H1 (cell line): Measurements from ENCODE around the gene TXNDC15. TPM values are rescaled to one million over a fixed set of nuclear protein-coding genes. Genes with fewer than 3 reads are reported as not detected.

ENCODE experiments used
- CTCF ChIA-PET: fragments of 300-600 bp; sonication (Branson Sonifier 250); formaldehyde crosslinking; loops from one replicate; lab custom pipeline; 2021; ENCODE audit not compliant: partially characterized antibody; lab: Charles Lee
- POLR2A ChIA-PET: fragments of 300-600 bp; sonication (Branson Sonifier 250); formaldehyde crosslinking; loops from one replicate; lab custom pipeline; 2021; ENCODE audit warnings: inconsistent platforms; ENCODE audit not compliant: partially characterized antibody; lab: Charles Lee
- DNase-seq, 2 experiments: peaks; one replicate each; pipeline versions ENCODE4 v3.0.0 to v3.0.0-alpha.2; 2010 to 2022; ENCODE audit warnings: low spot score in 2 of 2, low read depth in 1 of 2, mixed read lengths in 1 of 2
- FAIRE-seq: peaks from 2 replicates; lab custom pipeline; 2011; peaks lifted over from hg19 to GRCh38; lab: Jason Lieb, UNC
- H2AFZ ChIP-seq: 2 replicates; pipeline ENCODE4 v1.8.1; 2012; ENCODE audit warnings: low read length, inconsistent platforms
- H2AK5ac ChIP-seq: 2 replicates; pipeline ENCODE4 v1.6.1; 2013; ENCODE audit warnings: low read depth, low read length
- H2BK120ac ChIP-seq: replicated peaks from 2 replicates; pipeline ENCODE3; 2013; ENCODE audit warnings: low read depth, low read length, inconsistent platforms
- H2BK12ac ChIP-seq: 2 replicates; pipeline ENCODE4 v1.6.1; 2013; ENCODE audit warnings: low read depth, low read length
- H2BK15ac ChIP-seq: 2 replicates; pipeline ENCODE4 v1.6.1; 2013; ENCODE audit warnings: low read length
- H2BK20ac ChIP-seq: 2 replicates; pipeline ENCODE4 v1.6.1; 2013; ENCODE audit warnings: low read length
- H2BK5ac ChIP-seq: 2 replicates; pipeline ENCODE4 v1.6.1; 2013; ENCODE audit warnings: low read depth, low read length
- H3K14ac ChIP-seq: 2 replicates; pipeline ENCODE4 v1.6.1; 2013; ENCODE audit warnings: inconsistent platforms; ENCODE audit not compliant: insufficient read length
- H3K18ac ChIP-seq: 2 replicates; pipeline ENCODE4 v1.6.1; 2013; ENCODE audit warnings: low read length; ENCODE audit errors: extremely low read depth
- H3K23ac ChIP-seq: 2 replicates; pipeline ENCODE4 v1.6.1; 2013; ENCODE audit warnings: inconsistent platforms; ENCODE audit not compliant: insufficient read length
- H3K23me2 ChIP-seq: 2 replicates; pipeline ENCODE4 v1.6.1; 2013; ENCODE audit warnings: low read depth, low read length
- H3K27ac ChIP-seq: 2 replicates; pipeline ENCODE4 v1.6.1; 2011; ENCODE audit warnings: low read depth, low read length, inconsistent platforms
- H3K27me3 ChIP-seq, 4 experiments: replicated peaks in 1 of 4; 1 replicate in 1 of 4; 2 replicates in 3 of 4; pipeline versions ENCODE4 v1.6.1 to v1.8.1; 2011 to 2013; ENCODE audit warnings: low read length in 3 of 4, mild to moderate bottlenecking in 3 of 4, inconsistent platforms in 2 of 4, mixed read lengths in 2 of 4, moderate library complexity in 1 of 4; ENCODE audit not compliant: control insufficient read depth in 3 of 4, insufficient read depth in 3 of 4; ENCODE audit errors: extremely low read depth in 1 of 4
- H3K36me3 ChIP-seq, 4 experiments: 2 replicates each; pipeline versions ENCODE4 v1.6.1 to v1.8.1; 2011 to 2013; ENCODE audit warnings: mild to moderate bottlenecking in 4 of 4, low read length in 3 of 4, moderate library complexity in 2 of 4, control low read depth in 1 of 4, inconsistent platforms in 1 of 4; ENCODE audit not compliant: insufficient read depth in 4 of 4, control insufficient read depth in 2 of 4
- H3K4ac ChIP-seq: replicated peaks from 2 replicates; pipeline ENCODE3; 2013; ENCODE audit warnings: low read length, low read depth, mixed read lengths, inconsistent platforms; ENCODE audit not compliant: insufficient read length
- H3K4me1 ChIP-seq, 4 experiments: replicated peaks in 1 of 4; 1 replicate in 1 of 4; 2 replicates in 3 of 4; pipeline versions ENCODE4 v1.6.1 to v1.8.1; 2011 to 2013; ENCODE audit warnings: low read length in 3 of 4, inconsistent platforms in 2 of 4, mixed read lengths in 1 of 4; ENCODE audit not compliant: insufficient read depth in 4 of 4, control insufficient read depth in 3 of 4
- H3K4me2 ChIP-seq, 2 experiments: 2 replicates each; pipeline versions ENCODE4 v1.6.1 to v1.8.1; 2011 to 2013; ENCODE audit warnings: low read depth in 2 of 2, low read length in 2 of 2, control low read depth in 1 of 2, inconsistent platforms in 1 of 2, mild to moderate bottlenecking in 1 of 2; ENCODE audit not compliant: insufficient read depth in 1 of 2
- H3K4me3 ChIP-seq, 4 experiments: fragments of 200-600, 300-600 bp in 1 of 4; sonication (generic), shearing (Covaris generic), sonication (Bioruptor Twin) in 1 of 4; 2 replicates each; pipeline versions ENCODE4 v1.5.1 to v1.8.1; 2011 to 2016; ENCODE audit warnings: low read length in 4 of 4, low read depth in 3 of 4, control low read depth in 2 of 4, inconsistent platforms in 2 of 4, mild to moderate bottlenecking in 2 of 4, mixed read lengths in 1 of 4, moderate library complexity in 1 of 4; ENCODE audit not compliant: insufficient read depth in 2 of 4; ENCODE audit errors: extremely low read depth in 1 of 4
- H3K56ac ChIP-seq: replicated peaks from 2 replicates; pipeline ENCODE3; 2013; ENCODE audit warnings: low read depth, mild to moderate bottlenecking, mixed read lengths, low read length, inconsistent platforms; ENCODE audit not compliant: insufficient read length
- H3K79me1 ChIP-seq: 2 replicates; pipeline ENCODE4 v1.6.1; 2013; ENCODE audit warnings: low read depth, low read length, control low read depth
- H3K79me2 ChIP-seq, 2 experiments: 2 replicates each; pipeline versions ENCODE4 v1.6.1 to v1.8.1; 2012 to 2013; ENCODE audit warnings: low read length in 2 of 2, mild to moderate bottlenecking in 2 of 2, inconsistent platforms in 1 of 2; ENCODE audit not compliant: insufficient read depth in 2 of 2, control insufficient read depth in 1 of 2
- H3K9ac ChIP-seq, 4 experiments: replicated peaks in 1 of 4; 1 replicate in 1 of 4; 2 replicates in 3 of 4; pipeline versions ENCODE4 v1.6.1 to v1.8.1; 2011 to 2013; ENCODE audit warnings: low read depth in 3 of 4, low read length in 3 of 4, control low read depth in 2 of 4, mild to moderate bottlenecking in 2 of 4, moderate library complexity in 2 of 4, inconsistent platforms in 1 of 4; ENCODE audit errors: extremely low read depth in 1 of 4
- H3K9me3 ChIP-seq, 2 experiments: 2 replicates each; pipeline versions ENCODE4 v1.6.1 to v1.8.1; 2012 to 2013; ENCODE audit warnings: mild to moderate bottlenecking in 2 of 2, moderate library complexity in 2 of 2, control low read depth in 1 of 2, inconsistent platforms in 1 of 2, low read depth in 1 of 2, low read length in 1 of 2, mixed read lengths in 1 of 2; ENCODE audit not compliant: insufficient read depth in 2 of 2
- H4K20me1 ChIP-seq, 2 experiments: replicated peaks in 1 of 2; 2 replicates each; pipeline versions ENCODE3 to v1.8.1; 2011 to 2013; ENCODE audit warnings: inconsistent platforms in 2 of 2, low read length in 2 of 2, mild to moderate bottlenecking in 1 of 2; ENCODE audit not compliant: insufficient read depth in 2 of 2, control insufficient read depth in 1 of 2
- H4K5ac ChIP-seq: 2 replicates; pipeline ENCODE4 v1.6.1; 2013; ENCODE audit warnings: low read length, low read depth, mixed read lengths, inconsistent platforms; ENCODE audit not compliant: insufficient read length
- H4K8ac ChIP-seq: 2 replicates; pipeline ENCODE4 v1.8.0; 2013; ENCODE audit warnings: mild to moderate bottlenecking, moderate library complexity, low read length, inconsistent platforms; ENCODE audit not compliant: insufficient read depth; ENCODE audit errors: extremely low read depth
- H4K91ac ChIP-seq: replicated peaks from 2 replicates; pipeline ENCODE3; 2013; ENCODE audit warnings: low read length, mixed read lengths, inconsistent platforms; ENCODE audit not compliant: insufficient read length
- CREB1 ChIP-seq: IDR thresholded peaks from 2 replicates; pipeline ENCODE4 v1.6.1; 2012; ENCODE audit warnings: inconsistent platforms
- PHF8 ChIP-seq: fragments of 200-600 bp; sonication (generic); conservative IDR thresholded peaks from 2 replicates; pipeline ENCODE4 v1.7.1; 2012; ENCODE audit warnings: low read depth, mild to moderate bottlenecking, inconsistent platforms, low read length, moderate library complexity
- RFX5 ChIP-seq: IDR thresholded peaks from 2 replicates; pipeline ENCODE4 v1.6.1; 2011; ENCODE audit warnings: low read depth, low read length, improper control_type of control experiment, borderline replicate concordance
- RNF2 ChIP-seq: fragments of 200-900, 300-1000 bp; sonication (generic); IDR thresholded peaks from 2 replicates; pipeline ENCODE4 v1.7.1; 2016; ENCODE audit warnings: borderline replicate concordance, low read depth, mild to moderate bottlenecking, antibody characterized with exemption, low read length; ENCODE audit not compliant: poor library complexity, severe bottlenecking; ENCODE audit errors: missing control alignments
- SAP30 ChIP-seq: fragments of 300-600 bp; sonication (generic); IDR thresholded peaks from 2 replicates; pipeline ENCODE4 v1.7.1; 2012; ENCODE audit warnings: low read length, moderate library complexity, mild to moderate bottlenecking, inconsistent platforms; ENCODE audit not compliant: insufficient read depth, insufficient replicate concordance
- SP2 ChIP-seq: IDR thresholded peaks from 2 replicates; pipeline ENCODE4 v1.6.1; 2012; ENCODE audit warnings: mild to moderate bottlenecking, low read length, inconsistent platforms
- TEAD4 ChIP-seq: IDR thresholded peaks from 2 replicates; pipeline ENCODE4 v1.6.1; 2012; ENCODE audit warnings: low read depth, low read length, inconsistent platforms, mixed read lengths
- WGBS, 2 experiments: shearing (Covaris generic) in 1 of 2; methylation state at CpG; one replicate each; pipeline versions ENCODE4 v1.1.6 to v1.1.7; 2013 to 2015; ENCODE audit warnings: low lambda C conversion rate in 2 of 2, mixed read lengths in 2 of 2, inconsistent platforms in 1 of 2, low coverage in 1 of 2, missing lambda C conversion rate in 1 of 2; ENCODE audit not compliant: insufficient replicate concordance in 2 of 2, insufficient coverage in 1 of 2, insufficient read length in 1 of 2; ENCODE audit errors: extremely low coverage in 1 of 2, missing lambda C conversion rate in 1 of 2; 5-methylcytosine and 5-hydroxymethylcytosine counted together
- polyA plus RNA-seq, 7 experiments: library from polyadenylated mRNA; depleted of rRNA in 3 of 7; stranded (reverse) in 5 of 7; unstranded in 2 of 7; fragments of >200 nt in 5 of 7; fragments of 200-250 nt in 2 of 7; gene quantifications; 1 replicate in 5 of 7; 2 replicates in 1 of 7; 4 replicates in 1 of 7; pipeline versions ENCODE4 v1.2.1 to v1.2.3, GENCODE V29; 2011 to 2013; ENCODE audit warnings: missing spikeins in 2 of 7, mixed read lengths in 2 of 7
- total RNA-seq: library from RNA; stranded (reverse); fragmentation: NEBNext Ultra II Directional; extraction: Animal tissue kit (Norgen Biotek cat#: 25700); gene quantifications from 2 replicates; pipeline ENCODE4 v1.2.1, GENCODE V29; 2021

The TXNDC15 gene
- total and polyA plus RNA-seq, 2 of the 8 experiments (the other 6 are each of a cell fraction or from before 2014, with no cell fraction given), result 20.1 to 30.8 TPM

- Histone ChIP-seq H3K36me3 (peaks cover 0 to 48% (median 7%) of the 10 kb centered on the region in 4 experiments; a peak in 4 of 8 replicates), H3K27ac (no peak overlapping the region), H4K91ac (no peak overlapping the region), H3K56ac (no peak overlapping the region), H3K18ac (no peak overlapping the region), H4K20me1 (no peaks in the 10 kb centered on the region), H3K4me3 (no peak overlapping the region), H3K23ac (no peak overlapping the region), H3K4me1 (no peaks in the 10 kb centered on the region), H2BK5ac (no peak overlapping the region), H3K4ac (no peak overlapping the region), H4K5ac (no peak overlapping the region), H4K8ac (no peak overlapping the region), H2AK5ac (no peak overlapping the region), H2BK12ac (no peak overlapping the region), H2AFZ (no peak overlapping the region), H3K23me2 (no peaks in the 10 kb centered on the region), H3K9me3 (no peaks in the 10 kb centered on the region), H3K4me2 (no peak overlapping the region), H3K79me1 (no peaks in the 10 kb centered on the region), H2BK15ac (no peak overlapping the region), H2BK120ac (no peak overlapping the region), H3K27me3 (no peaks in the 10 kb centered on the region), H3K9ac (no peak overlapping the region), H2BK20ac (no peak overlapping the region), H3K79me2 (no peaks in the 10 kb centered on the region), H3K14ac (no peak overlapping the region)
- ChIA-PET CTCF (interaction anchor here (0.6 to 1.2 kb wide), 3 partner anchors 11 to 105 kb away, joined by 3 to 5 read pairs (median 5); no protein-coding TSS in a partner anchor), POLR2A (interaction anchor here (1.0 to 1.6 kb wide), 3 partner anchors 9 to 28 kb away, joined by 3 to 7 read pairs (median 6); partner anchors contain the start of gene C5orf24)
- no peak for FAIRE-seq
- DNase-seq, result no peak
- 96 to 100% methylated on average over 1 to 3 of the region's 3 CpGs for WGBS, 2 experiments
- TF ChIP-seq RFX5 (no peak), PHF8 (no peak), TEAD4 (no peak), SAP30 (no peak), CREB1 (no peak), SP2 (no peak), RNF2 (no peak)
Observed at GRCh38 chr5:134833340-134834032, 40.7 kb upstream of the TXNDC15 start.
